Fibroblast of peridontal ligament (primary cell): Measurements from ENCODE around the gene HEXIM1.
"Not testable (repeated sequence)": the region's sequence is repeated elsewhere in the genome, so short reads cannot be mapped to it uniquely, and the experiment has no call there.

Experiments
- DNase-seq: peaks from one replicate; pipeline ENCODE4 v3.0.0-alpha.2; 2010; ENCODE audit errors: extremely low read depth

The HEXIM1 gene

DNA sequence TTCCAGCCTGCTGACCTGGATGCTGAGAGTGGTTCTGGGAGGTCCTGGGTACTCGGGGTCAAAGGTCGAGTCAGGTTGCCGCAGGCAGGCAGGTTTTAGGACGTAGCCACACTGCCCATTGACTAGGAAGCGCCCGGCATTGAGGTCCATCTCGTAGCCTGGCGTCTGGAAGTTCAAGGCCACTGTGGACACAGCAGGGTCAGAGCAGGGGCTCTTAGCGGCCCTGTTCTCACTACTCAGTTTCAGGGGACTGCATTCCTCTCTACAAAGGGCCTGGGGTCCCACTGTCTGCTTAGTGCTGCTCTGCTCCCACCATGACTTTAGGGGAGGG, 34.9 kb upstream of the HEXIM1 start:
- no peak for DNase-seq

DNA sequence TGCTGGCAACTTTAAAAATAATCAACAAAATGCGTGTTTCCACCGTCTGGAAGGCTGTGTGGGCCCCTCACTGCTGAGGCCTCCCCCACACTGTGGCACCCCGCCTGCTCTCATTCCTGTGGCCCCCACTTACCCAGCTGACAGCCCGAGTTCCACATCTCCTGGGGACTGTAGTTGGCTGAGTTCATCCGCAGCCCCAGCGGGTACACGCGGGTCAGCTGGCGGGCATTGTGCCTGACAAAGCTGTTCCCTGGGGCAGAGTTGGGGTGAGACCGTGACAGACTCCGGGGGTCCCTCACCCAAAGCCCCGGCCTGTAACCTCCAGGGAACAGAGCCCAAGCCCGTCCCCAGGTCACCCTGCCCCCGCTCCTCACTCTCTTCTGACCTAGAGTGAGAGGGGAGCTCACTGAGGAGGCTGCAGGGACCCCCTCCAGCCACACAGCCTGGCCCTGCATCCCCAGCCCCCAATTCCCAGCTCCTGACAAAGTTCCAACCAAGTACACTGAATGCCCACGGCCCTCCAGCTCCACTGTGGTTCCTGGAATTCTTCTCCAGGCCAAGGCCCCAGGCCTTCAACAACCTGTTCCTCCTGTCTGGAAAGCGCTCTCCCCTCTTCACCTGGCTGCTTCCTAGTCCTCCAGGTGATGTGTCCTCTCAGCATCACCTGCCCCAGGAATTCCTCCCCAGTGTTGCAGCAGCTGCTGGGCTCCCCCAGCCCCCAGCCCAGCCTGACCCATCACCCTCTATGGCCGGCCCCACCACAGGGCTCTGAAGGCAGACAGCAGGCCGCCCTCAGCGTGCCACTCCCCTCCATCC, 34.0 kb upstream of the HEXIM1 start:
- no peak for DNase-seq

DNA sequence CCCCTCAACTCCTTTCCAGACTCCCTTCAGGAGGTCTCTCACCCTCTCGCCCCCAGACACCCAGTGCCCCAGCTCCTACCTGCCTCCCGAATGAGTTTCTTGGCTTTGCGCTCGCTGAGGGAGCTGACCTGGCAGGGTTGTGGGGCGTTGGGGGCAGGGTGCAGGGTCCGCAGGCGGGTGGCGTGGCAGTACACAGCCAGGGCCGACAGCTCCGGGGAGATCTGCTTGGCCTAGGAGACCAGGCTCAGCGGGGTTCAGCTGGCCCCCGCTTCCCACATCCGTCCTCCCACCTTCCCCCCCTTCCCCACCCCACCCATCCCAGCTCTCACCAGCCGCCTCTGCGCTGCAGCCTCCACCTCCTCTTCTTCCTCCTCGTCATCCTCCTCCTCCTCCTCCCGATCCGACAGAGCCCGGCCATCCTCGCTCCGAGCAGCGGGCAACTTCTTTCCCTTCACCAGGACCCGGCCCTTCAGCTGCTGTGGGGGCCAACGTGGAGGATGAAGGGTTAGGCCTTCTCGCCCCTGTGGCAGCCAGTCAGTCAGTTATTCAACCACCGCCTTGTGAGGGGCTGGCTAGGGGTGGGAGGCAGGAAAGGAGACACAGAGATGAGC, 33.2 kb upstream of the HEXIM1 start:
- DNase-seq, result no peak

DNA sequence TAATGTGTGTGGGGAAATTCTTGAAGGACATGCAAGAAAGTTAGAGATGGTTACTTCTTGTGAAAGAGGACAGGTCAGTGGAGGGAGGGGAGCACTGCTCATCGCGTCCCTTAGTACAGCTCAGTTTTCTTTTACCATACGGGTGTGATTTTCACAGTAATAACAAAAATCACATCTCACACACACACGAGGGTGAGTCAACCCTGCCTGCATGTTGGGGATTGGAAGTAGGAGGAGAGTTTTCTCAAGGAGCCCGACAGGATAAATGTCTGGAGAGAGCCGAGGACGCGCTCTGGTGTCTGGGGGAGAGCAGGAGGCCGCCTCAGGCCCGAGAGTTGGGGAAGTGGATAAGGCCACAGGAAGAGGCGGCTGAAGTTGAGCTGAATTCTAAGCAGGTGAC, 32.4 kb upstream of the HEXIM1 start:
- peak; percentile 24 for DNase-seq

DNA sequence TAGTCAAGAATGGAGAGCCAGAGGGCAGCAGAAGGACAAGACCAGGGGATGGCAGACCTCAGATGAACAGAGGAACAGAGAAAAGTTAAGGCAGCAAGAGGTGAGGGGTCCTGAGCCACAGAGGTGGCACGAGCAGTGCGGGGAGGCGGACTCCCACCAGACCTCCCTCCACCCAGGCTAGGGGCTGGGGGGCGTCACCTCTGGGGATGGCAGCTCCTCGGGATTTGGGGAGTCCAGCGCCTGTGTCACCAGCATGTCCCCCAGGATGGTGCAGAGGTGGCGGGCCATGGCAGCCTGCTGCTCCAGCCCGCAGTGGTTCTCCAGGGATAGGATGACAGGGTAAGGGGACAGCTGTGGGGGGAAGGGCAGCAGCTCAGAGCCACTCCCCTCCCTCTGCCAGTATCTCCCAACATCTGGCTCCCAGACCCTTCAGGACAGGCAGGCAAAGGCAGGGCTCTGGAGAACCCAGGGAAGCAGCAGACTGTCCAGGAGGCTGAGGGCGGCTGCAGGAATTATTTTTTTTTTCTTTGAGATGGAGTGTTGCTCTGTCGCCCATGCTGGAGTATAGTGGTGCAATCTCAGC, 31.8 kb upstream of the HEXIM1 start:
- no peak for DNase-seq

DNA sequence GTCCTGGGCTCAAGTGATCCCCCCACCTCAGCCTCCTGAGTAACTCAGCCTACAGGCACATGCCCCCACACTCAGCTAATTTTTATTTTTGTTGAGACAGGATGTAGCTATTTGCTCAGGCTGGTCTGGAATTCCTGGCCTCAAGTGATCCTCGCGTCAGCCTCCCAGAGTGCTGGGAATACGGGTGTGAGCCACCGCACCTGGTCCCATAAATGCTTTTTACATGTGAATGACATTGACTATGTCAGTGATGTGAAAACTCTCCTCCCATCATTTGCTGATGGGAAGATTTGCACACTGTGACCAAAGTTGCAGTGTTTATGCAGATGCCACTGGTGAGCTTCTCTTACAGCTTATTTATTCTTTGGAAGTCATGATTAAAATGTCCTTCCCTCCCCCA, 30.9 kb upstream of the HEXIM1 start:
- no peak for DNase-seq

DNA sequence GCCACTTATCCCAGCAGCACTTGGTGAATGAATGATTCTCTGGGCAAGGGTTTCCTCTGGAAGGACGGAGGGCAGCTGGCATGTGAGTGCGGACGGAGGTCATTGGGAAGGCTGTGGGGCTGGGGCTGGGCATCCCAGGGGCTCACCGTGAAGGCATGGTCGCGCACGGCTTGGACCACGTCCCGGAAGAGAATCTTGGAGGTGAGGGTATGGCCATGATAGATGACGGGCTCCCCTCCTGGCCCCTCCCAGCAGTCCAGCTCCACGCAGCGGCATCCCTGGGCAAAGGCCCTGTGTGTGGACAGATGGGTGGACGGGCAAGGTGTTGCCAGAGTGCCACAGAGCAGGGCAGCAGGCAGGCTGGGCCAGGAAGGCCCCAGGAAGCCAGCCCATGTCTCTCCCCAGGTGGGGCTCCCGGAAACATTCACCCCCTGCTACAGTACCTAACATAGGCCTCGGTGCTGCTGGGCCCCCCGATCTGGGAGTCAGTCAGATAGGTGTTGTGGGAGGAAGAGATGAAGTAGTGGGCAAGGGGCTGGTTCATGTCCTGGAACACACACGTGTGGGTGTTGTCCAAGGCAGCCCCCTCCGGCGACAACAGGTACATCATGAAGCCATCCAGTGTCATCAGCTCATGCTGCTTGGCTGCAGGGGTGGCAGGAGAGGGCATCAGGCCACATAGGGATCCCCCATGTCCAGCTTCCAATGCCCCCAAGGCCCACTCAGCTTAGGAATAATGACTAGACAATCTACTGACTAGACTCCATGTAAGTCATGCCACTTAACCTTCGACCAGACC, 30.2 kb upstream of the HEXIM1 start:
- no peak for DNase-seq

DNA sequence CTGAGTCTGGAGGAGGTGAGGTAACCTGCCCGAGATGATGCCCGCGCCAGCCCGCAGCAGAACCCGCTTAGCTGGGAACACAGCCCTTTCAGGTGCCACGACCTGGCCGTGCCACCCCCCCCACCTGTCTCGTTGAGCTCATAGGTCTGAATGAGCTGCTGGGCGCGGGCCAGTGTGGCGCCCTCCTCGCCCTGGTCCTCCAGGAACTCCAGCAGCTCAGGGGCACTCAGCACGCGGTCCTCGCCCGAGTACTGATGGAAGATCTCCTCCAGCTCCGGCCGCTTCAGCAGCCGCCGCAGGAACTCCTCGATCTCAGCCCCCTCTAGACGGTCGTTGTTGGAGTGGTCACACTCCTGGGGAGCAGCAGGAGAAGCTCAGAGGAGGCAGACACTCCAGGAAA, 29.6 kb upstream of the HEXIM1 start:
- DNase-seq, result no peak

DNA sequence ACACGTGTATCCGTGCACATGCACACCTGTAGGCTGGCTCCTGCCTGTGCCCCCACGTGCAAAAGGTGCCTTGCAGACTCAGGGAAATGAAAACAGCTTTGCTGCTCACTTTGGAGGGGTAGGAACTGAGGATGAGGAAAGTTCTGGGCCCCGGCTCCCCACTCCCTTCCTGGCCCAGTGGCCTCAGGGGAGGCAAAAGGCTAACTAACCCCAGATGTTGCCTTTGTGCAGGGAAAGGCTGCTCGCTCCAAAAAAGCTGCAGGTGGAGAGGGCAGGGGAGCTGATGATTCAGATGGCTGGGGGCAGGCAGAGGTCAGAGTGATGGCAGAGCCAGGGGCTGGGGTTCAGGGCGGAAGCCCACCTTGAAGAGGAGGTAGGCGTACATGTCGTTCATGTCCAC, 28.3 kb upstream of the HEXIM1 start:
- DNase-seq, result peak; percentile 57

DNA sequence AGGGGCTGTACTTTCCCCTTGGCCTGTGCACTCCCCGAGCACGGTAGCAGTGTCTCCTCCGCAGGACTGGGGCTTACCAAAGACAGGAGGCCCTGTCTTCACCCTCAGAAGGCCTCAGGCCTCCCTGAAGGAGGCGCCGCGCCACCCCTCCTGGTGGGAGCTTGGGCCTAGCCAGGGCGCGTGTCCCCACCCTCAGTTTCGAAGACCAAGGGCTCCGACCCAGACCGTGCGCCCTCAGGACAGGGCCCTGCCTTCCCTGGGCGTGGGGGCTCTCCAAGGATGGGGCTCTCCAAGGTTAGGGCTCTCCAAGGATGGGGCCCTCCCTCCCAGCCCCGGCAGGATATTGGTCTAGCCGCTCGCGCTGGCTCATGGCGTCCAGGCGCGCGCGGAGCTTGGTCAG, 27.7 kb upstream of the HEXIM1 start:
- no peak for DNase-seq

DNA sequence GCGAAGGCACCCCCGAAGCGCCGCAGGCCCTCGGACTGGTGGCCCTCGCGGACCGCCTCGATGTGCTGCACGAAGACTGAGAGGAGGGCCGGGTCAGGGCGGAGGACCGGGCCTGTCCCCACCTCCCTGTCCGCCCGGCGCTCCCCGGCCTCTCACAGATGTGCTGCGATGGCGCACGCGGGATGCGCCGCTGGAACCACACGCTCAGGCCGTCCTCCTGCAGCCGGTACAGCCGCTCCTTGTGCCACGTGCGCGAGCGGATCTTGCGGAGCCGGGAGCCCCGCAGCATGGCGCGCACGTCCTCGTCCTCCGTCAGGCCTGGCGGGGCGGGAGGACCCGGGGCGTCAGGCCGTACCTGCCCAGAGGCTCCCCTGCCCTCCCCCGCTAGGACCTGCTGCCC, 27.2 kb upstream of the HEXIM1 start:
- no peak for DNase-seq

DNA sequence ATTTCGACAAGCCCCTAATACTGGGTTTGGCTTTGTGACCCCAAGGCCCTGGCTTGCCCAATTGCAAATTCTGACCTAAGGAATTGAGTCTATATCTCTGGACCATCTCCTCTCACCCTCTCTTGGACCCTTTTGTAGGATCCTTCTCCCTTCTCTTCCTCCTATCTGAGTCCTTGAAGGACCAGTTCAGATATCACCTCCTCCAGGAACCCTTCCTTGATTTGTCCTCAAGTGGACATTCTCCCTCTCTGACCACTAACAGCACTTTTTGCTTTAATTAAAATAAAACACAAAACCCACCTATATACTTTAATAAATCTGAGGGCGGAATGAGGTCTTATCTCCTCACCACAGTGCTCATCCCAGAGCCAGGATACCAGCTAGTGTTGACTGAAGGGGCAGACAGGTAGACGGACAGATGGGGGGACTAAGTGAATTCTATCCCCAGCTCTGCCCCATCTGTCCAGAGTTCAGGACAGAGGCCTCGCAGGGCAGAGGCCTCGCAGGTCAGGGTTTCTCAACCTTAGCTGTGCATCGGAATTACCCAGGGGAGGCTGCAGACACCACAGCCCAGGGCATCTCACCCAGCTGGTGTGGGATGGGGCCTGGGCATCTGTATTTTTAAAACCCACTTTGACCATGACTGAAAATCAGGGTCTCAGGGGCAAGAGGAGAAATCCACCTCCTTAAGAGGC, 25.1 kb upstream of the HEXIM1 start:
- DNase-seq, result no peak

DNA sequence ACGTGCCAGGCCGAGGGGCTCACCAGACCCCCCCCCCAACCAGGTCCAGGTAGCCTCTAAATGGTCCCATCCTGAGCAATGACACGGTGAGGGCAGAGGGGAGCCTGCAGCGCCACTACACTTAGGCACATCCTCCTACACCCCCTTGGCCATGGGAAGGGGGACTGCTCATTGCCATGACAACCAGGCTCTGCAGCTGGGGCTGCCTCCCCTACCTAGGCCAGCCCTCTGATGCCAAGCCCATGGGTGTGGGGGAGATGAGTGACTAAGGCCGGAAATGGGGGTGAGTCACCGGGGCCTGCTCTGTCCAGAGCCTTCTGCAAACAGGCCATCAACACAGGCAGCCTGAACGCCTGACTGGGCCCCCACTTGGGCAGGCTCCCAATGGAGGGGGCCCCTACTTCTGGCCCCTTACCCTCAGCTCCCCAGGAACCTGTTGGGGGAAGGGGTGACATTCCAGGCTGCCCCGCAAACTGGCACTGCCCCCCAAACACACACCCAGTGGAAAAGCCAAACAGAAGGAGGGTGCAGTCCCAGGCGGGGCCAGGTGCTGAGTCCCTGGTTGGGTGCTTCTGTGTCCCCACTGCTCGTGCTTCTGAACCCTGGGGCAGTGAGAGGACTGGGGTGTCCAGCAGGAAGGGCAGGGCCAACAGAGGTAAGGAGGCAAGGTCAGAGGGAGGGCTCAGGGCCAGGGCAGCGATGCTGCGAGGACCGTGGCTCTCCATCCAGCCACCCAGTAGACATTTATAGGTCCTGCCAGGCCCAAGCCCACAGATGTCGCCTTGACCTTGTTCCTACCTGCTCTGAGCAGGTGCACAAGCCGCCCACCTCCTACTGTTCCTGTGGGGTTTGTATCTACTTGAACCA, 24.1 kb upstream of the HEXIM1 start:
- DNase-seq, result peak; percentile 73

DNA sequence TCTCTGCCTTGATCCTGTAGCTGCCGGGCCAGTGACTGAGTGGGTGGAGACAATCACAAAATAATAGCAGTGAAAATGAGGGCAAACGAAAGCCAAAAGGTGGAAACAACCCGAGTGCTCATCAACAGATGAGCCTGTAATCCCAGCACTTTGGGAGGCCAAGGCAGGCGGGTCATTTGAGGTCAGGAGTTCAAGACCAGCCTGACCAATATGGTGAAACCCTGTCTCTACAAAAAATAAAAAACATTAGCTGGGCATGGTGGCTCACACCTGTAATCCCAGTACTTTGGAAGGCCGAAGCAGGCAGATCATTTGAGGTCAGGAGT, 23.5 kb upstream of the HEXIM1 start:
- DNase-seq, result not testable (repeated sequence)

DNA sequence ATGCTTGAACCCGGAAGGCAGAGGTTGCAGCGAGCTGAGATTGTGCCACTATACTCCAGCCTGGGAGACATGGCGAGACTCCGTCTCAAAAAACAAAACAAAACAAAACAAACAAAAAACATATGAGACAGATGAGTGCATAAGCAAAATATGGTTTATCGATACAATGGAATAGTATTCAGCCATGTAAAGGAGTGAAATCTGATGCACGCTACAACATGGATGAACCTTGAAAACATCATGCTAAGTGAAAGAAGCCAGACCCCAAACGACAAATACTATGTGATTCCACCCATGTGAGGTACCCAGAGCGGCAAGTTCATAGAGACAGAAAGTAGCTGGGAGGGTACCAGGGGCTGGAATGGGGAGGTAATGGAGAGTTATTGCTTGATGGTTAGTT, 22.8 kb upstream of the HEXIM1 start:
- no peak for DNase-seq

DNA sequence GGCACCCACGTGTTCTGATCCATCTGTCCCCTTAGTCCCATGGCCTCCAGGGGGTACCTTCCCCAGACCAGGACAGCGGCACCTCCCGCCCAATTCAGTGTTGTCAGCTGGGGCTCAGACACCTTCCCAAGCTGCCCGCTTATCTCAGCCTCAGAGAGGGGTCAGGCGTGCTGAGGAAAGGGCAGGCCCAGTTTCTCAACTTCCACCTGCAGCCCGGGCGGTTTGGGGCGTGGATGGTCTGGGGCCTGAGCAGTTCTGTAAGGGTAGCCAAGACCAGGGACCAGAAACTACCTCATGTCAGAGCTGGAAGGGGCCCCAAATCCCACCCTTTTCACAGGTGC, 21.1 kb upstream of the HEXIM1 start:
- no peak for DNase-seq

DNA sequence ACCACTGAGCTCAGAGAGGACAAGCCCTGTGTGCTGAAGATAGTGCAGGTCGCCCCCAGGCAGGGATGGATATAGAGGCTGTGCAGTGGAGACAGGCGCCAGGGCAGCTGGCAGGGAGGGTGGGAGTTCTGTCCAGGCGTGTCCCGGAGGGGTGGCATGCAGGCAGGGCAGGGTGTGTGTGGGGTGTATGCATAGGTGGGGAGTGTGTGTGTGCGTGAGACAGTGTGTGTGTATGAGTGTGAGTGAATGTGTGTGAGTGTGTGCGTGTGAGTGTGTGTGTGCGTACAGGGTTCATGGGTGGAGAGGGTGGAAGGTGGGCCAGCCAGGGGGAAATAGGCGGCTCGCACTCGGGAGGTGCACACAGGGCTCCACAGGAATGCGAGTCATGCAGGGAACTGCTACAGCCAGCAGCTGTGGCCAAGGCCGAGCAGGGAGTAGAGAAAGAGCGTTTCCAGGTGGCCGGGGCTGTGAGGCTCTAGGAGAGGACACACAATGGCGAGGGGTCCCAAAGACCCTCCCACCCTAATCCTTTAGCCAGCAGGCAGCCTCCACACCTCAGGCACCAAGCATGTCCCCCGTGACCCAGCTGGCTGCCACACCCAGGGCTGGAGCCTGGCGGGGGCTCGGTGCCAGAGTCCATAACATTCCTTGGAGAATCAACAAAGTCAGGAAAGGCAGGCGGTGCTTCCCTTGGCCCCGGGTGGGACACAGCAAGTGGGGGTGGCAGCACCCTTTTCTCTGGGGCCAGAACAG, 20.6 kb upstream of the HEXIM1 start:
- DNase-seq, result no peak

DNA sequence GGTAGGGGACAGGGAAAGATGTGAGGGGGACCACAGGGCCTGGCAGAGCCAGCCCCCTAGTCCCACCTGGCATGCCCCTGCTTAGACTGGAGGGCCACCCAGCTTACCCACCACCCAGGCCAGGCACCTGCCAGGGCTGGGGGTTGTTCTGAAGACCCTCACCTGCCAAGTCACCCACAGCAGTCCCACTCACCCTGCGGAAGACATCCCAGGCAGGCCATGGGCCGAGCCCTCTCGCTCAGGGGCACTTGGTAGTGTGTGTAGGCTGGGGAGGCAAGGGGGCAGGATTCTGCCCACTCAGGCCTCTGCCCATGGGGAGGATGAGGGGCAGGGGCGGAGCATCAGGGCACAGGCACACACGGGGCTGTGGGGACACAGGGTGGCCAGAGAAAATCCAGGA, 19.9 kb upstream of the HEXIM1 start:
- no peak for DNase-seq

DNA sequence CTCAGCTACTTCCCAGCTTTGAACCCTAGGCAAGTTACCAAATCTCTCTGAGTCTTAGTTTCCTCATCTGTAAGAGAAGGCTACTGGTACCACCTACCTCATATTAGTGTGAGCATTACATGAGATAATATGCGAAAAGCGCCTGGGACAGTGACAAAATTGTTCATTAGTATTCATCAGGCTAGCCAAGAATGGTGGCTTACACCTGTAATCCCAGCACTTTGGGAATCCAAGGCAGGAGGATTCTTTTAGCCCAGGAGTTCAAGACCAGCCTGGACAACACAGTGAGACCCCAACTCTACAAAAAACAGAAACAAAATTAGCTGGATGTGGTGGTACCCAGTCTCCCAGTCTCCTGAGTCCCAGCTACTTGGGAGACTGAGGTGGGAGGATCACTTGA, 19.3 kb upstream of the HEXIM1 start:
- no peak for DNase-seq

DNA sequence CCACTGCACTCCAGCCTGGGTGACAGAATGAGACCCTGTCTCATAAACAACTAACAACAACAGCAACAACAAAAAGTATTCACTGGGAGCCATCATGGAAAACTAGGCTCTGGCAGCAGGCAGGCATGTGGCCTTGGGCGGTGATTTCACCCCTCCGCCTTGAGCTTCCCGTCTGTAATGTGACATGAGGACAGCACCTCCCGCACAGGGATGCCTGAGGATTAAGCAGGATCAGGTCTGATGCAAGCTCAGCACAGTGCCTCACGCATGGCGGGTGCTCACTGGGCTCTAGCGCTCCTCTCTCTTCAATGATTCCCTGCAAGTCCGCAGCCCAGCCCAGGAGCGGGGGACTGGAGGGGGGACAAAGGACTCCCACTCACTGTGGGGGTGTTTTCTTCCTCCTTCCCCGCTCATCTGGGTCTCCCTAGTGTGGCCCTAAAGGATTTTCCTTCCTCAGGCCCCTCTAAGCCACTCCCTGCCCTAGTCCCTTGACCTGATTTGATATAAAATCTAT, 18.8 kb upstream of the HEXIM1 start:
- DNase-seq, result no peak
